ENCODE measurements around the gene LRCOL1. TPM values are rescaled to one million over a fixed set of nuclear protein-coding genes. Genes with fewer than 3 reads are reported as not detected.

The LRCOL1 gene
- total and polyA plus RNA-seq, 2 of the 13 experiments (the other 11 are each of a cell fraction or from before 2014, with no cell fraction given): not detected

GRCh38 chr12:132560614-132561426, 49.6 kb downstream of the LRCOL1 start (continued):
- no peak for TF ChIP-seq ZNF441 (CRISPR knock-in tag; IDR thresholded peaks at IDR 0.05; ENCODE audit: borderline replicate concordance)
- no peak for TF ChIP-seq NFE2L2 (IDR thresholded peaks at IDR 0.05; ENCODE audit: low read length)
- no peak for TF ChIP-seq RCOR2 (CRISPR knock-in tag; IDR thresholded peaks at IDR 0.05)
- TF ChIP-seq ZFP62 (CRISPR knock-in tag; IDR thresholded peaks at IDR 0.05): no peak
- TF ChIP-seq SOX6 (IDR thresholded peaks at IDR 0.05): no peak
- TF ChIP-seq SOX6 (CRISPR knock-in tag; IDR thresholded peaks at IDR 0.05): no peak
- TF ChIP-seq DZIP1 (CRISPR knock-in tag; IDR thresholded peaks at IDR 0.05): no peak
- no peak for TF ChIP-seq TBX3 (IDR thresholded peaks at IDR 0.05; ENCODE audit: borderline replicate concordance)
- peak; percentile 99 for TF ChIP-seq ZEB1 (IDR thresholded peaks at IDR 0.05; ENCODE audit: insufficient replicate concordance, low read depth)
- TF ChIP-seq ZNF792 (CRISPR knock-in tag; IDR thresholded peaks at IDR 0.05): 0 out of 2 replicates have a peak, but pooled peaks have one; percentile 4
- TF ChIP-seq SP2 (CRISPR knock-in tag; IDR thresholded peaks at IDR 0.05): peak; percentile 21; the same call in 1 of the 2 replicates
- no peak for TF ChIP-seq TRAFD1 (CRISPR knock-in tag; IDR thresholded peaks at IDR 0.05; ENCODE audit: borderline replicate concordance)
- TF ChIP-seq CENPT (CRISPR knock-in tag; IDR thresholded peaks at IDR 0.05; ENCODE audit: low read depth): peak; percentile 26; the same call in 1 of the 2 replicates
- TF ChIP-seq TP53 (CRISPR knock-in tag; conservative IDR thresholded peaks at IDR 0.05): no peak
- no peak for TF ChIP-seq HOXA9 (CRISPR knock-in tag; IDR thresholded peaks at IDR 0.05; ENCODE audit: borderline replicate concordance)
- no peak for TF ChIP-seq GMEB2 (CRISPR knock-in tag; IDR thresholded peaks at IDR 0.05; ENCODE audit: low read depth)
- peak; percentile 89 for TF ChIP-seq ZNF263 (CRISPR knock-in tag; IDR thresholded peaks at IDR 0.05)
- no peak for TF ChIP-seq ZSCAN12 (CRISPR knock-in tag; IDR thresholded peaks at IDR 0.05)
- no peak for TF ChIP-seq ZNF550 (CRISPR knock-in tag; IDR thresholded peaks at IDR 0.05; ENCODE audit: borderline replicate concordance)
- no peak for TF ChIP-seq NKX3-1 (CRISPR knock-in tag; IDR thresholded peaks at IDR 0.05)
- TF ChIP-seq ZNF549 (CRISPR knock-in tag; IDR thresholded peaks at IDR 0.05): no peak
- no peak for TF ChIP-seq ZNF703 (CRISPR knock-in tag; IDR thresholded peaks at IDR 0.05; ENCODE audit: borderline replicate concordance)
- TF ChIP-seq KMT2B (CRISPR knock-in tag; IDR thresholded peaks at IDR 0.05): no peak
- TF ChIP-seq MIXL1 (CRISPR knock-in tag; IDR thresholded peaks at IDR 0.05): no peak

Data from HepG2 (cell line).